Prostate gland (tissue), 2 donors: ENCODE measurements around the gene SERPINB7.

Experiments used
- POLR2A ChIP-seq: fragments of 450-650 bp; IDR thresholded peaks from one replicate; pipeline ENCODE4 v1.6.1; 2016; ENCODE audit warnings: antibody characterized with exemption, mild to moderate bottlenecking
- TF ChIP-seq, protein P1 (sequence below), 4 experiments: fragments of 200-600 bp in 2 of 4; fragments of 450-650 bp in 2 of 4; sonication (generic) in 2 of 4; IDR thresholded peaks; 1 replicate in 3 of 4; 2 replicates in 1 of 4; pipeline ENCODE4 v1.5.1; 2016 to 2019; ENCODE audit warnings: antibody characterized with exemption in 4 of 4, mild to moderate bottlenecking in 2 of 4, moderate library complexity in 2 of 4

DNA sequence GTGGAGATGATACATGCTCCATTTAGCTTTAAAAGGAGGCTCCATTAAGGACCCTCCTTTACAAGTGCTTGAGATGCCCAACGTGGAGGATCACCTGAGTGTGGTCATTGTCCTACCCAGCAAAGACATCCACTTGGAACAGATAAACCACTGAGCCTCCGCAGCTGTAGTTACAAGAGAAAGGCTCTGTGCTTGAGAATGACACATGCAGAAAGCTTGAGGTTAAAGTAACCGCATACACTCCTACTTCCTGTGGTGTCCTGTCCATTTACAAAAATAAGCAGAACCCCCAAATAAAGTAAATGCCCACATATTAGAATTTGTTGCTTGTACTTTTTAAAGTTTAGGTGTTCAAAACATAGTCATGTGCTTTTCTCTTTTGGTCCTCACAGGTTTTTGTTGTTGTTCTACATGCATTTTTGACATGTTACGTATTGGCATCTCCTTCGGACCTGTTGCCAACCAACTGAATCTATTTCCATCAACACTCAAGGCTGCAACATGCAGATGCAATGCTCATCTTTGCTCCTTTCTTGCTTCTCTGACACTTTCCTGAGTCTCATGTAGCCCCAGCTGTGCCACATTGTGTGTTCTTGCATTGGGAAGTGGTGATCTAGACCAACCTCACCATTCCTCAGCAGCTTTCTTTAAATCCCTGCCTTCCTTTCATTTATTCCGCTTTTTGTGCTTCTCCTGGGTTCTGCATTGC lies 56.0 kb downstream of the SERPINB7 start:
- no peak for TF ChIP-seq POLR2A
- TF ChIP-seq, protein P1, sequence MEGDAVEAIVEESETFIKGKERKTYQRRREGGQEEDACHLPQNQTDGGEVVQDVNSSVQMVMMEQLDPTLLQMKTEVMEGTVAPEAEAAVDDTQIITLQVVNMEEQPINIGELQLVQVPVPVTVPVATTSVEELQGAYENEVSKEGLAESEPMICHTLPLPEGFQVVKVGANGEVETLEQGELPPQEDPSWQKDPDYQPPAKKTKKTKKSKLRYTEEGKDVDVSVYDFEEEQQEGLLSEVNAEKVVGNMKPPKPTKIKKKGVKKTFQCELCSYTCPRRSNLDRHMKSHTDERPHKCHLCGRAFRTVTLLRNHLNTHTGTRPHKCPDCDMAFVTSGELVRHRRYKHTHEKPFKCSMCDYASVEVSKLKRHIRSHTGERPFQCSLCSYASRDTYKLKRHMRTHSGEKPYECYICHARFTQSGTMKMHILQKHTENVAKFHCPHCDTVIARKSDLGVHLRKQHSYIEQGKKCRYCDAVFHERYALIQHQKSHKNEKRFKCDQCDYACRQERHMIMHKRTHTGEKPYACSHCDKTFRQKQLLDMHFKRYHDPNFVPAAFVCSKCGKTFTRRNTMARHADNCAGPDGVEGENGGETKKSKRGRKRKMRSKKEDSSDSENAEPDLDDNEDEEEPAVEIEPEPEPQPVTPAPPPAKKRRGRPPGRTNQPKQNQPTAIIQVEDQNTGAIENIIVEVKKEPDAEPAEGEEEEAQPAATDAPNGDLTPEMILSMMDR (IDR thresholded peaks at IDR 0.05) = no peak
